ENCODE data around the gene LRRC14B. TPM values are rescaled to one million over a fixed set of nuclear protein-coding genes. Genes with fewer than 3 reads are reported as not detected.
"Not testable (repeated sequence)": the region's sequence is repeated elsewhere in the genome, so short reads cannot be mapped to it uniquely, and the experiment has no call there.

The LRRC14B gene
- polyA plus RNA-seq, 5 donors, result 0.14 to 1.6 (median 0.16) TPM; not detected in 2

DNA sequence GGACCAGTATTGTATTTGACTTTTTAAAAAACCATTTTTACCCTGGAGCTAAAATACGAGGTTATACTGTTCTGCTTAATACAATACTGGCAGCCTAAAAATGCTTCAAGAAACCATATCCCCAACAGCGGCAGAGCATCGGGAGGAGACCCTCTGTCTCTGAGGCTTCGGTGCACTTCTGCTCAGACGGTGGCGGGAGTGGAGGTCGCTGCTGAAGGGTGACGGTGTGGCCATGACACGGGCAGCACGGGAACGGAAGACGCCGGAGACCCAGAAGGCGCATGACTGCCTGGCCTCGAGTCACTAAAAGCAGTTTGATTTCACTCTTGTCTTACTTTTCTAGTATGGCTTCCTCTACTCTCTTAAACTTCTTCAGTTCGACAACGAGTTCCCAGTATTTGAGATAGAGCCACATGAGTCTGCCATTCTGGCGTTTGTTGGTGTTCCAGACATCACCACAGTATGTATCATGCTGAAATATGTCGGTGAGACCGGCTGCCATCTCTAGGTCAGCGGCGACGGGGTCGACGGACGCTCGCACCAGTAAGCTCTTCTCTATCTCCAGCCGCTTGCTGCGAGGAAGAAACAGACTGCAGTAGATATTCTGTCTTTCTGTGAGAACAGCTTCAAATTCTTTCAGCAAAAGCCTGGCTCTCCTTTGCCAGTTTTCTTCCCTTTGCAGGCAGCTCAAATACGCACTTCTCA is 13.8 kb downstream of the LRRC14B start:
- DNase-seq, result no peak

DNA sequence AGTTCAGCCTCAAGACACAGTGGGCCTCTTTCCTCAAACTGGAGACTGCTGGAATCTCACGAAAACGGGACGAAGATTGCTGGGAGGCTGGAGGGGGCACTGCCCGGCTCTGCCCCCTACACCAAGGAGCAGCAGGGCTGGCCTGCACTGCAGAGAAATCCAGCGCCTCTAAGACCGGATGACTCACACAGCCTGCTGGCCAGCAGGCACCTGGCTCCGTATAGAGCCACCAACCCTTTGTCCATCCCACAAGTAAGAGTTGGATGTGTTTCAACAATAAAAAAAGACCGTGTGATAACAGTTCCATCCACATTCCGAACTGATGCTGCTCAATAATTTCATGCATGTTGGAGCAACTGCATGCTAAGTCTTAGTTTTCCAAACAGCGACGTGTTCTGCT is 15.1 kb downstream of the LRRC14B start:
- DNase-seq, result no peak

DNA sequence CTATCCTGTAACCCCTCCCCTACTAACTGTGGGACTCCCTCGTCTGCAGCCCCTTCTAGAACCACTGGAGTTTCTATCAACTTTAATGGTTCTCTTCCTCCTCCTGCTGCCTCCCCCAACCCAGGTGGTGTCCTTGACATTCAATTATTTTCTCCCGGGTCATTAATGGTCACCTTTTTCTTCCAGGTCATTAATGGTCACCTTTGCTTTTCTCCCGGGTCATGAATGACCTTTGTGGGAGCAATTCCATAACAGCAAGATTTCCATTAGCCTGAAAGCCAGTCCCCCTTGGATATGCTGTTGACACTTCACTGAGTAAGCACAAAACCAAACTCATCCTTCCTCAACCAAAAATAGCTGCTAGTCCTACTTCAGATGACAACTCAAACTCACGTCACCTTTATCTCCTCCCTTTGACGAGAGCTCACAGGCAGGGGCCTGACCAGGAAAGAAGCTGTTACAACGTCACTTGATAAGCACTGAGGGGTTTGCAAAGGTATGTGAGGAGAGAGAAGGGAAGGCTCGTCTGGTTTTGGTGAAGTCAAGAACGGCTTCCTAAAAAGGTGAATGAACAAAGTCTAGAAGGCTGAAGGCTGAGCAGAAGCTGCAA is 15.7 kb downstream of the LRRC14B start:
- no peak for DNase-seq

DNA sequence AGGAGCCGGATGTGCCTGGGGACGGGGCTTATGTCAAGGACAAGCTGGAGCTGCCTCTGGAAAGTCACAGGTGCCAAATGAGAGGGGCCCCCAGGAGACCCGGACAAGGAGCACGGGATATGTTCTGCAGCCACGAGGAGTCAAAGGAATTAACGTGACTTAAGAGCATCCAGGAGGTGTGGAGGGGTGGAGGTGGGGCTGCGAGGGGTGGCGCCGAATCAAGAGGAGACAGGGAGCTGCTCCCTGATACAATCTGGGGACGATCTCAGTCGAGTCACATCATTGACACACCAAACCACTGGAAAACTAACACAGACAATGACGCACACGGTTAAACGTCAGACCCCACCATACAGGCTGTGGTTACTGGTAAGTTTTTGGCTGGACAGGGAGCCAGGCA is 16.3 kb downstream of the LRRC14B start:
- DNase-seq, result no peak

DNA sequence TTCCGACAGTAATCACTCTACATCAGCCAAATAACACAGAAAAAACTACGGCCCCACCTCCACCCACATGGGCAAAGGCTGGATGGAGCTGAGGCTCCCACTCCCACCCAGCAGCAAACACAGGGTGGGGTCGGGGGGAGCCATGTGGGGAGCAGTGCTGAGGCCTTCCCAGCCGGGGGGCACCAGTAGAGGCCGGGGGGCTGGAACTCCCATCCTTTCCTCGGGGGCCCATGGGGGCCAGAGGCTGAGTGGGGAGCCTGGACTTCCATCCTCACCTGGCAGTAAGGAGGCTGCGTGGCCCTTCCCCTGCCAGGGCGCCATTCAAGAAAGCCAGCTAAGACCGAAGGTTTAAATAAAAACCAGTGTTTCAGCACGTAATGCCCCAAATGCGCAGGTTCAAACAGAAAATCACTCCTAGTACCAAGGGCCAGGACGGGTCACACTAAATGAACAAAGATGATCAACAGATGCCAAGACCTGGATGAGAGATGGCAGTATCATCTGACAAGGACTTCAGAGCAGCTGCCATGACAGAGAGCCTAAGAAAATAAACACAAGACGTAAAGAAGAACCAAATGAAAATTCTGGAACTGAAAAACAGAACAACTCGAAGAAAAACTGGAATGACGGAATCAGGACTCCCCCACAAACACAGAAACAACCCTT is 17.3 kb downstream of the LRRC14B start:
- DNase-seq, result no peak

DNA sequence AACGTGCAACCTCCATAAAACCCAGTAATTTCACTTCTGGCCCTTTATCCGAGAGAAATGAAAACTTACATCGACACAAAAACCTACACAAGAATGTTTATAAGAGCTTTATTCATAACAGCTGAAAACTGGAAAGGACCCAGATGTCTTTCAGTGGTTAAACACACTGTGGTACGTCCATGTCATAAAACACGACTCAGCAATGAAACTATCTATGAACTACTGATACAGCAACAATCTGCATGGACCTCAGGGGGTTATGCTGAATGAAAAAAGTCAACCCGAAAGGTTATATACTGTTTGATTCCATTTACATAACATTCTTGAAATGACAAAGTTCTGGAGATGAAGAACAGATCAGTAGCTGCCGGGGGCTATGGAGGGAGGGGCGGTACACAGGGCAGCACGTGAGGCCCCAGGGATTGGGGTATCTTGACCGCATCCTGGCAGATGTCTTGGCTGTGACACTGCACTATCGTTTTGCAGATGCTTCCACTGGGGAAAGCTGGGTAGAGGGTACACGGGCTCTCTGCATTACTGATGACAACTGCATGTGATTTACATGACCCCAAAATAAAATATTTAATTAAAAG is 22.6 kb downstream of the LRRC14B start:
- DNase-seq, result no peak

DNA sequence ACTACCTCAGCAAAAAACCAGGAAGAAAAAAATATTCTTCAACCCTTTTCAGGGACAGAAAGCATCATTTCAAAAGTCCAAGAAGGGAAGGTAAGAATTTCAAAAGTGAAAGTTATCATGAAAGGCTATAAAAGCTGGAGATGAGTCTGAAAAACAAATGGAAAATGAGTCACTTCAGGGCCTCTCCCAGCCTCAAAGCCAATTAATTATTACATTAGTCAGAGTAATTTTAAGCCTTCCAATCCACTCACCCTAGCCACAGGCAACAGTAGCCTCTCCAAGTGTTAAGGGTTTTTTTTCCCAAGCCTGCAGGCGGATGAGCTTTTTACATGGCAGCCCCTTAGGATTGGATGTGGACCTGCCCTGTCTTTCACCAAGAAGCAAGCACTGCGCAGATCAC is 24.0 kb downstream of the LRRC14B start:
- not testable (repeated sequence) for DNase-seq

DNA sequence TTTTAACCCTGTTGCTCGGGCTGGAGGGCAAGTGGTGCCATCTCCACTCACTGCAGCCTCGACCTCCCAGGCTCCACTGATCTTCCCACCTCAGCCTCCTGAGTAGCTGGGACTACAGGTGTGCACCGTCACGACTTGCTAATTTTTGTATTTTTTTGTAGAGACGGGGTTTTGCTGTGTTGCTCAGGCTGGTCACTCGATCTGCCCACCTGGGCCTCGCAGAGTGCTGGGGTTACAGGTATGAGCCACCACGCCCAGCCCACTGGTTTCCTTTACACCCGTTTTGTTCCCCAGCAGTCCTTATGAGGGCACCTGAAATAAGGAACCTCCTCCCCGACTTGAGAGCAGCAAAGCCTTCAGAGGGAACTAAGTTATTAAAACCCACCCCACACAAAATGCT is 24.8 kb downstream of the LRRC14B start:
- DNase-seq, result not testable (repeated sequence)

DNA sequence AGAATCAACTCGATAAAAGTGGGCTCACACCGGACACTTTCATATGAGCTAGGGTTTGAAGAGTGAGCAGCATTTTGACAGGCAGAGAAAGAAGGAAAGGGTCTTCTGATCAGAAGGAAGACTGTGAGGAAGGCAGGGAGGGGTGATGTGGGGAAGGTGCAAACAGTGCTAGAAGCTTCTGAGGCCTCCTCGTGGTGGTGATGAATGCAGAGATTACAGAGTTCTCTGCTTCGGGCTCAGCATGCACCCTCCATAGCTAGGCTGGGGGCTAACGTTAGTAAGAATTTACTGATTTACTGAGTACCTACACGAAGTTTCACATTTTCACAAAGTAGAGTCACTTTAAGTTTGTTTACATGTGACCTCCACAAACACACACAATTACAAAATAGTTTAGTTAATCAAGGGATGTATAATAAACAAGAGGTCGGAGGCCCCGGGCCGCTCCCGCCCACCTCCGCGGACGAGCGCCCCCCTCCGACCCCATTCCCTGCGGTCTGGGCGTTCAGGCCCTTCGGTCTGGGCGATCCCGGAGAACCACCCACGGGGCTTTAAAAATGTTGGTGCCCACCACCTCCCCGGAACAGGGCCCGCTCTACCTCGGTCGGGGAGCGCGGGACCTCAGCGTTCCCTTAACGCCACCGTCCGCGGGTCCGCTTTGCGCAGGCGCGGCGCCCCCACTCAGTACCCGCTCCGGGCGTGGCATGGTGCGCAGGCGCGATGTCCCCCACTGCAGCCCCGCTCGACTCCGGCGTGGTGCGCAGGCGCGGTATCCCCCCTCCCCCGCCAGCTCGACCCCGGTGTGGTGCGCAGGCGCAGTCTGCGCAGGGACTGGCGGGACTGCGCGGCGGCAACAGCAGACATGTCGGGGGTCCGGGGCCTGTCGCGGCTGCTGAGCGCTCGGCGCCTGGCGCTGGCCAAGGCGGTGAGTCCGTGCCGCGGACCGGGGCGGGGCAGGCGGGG is 26.5 kb downstream of the LRRC14B start, which contains the start of the genes CCDC127 and SDHA:
CCDC127 (minus strand) TSS at position 660 of the 963 bp plus-strand sequence. CDS start 1,304 bp downstream, outside the sequence.
SDHA (plus strand) TSS at position 827 of the 963 bp plus-strand sequence; CDS start at position 863, 36 bp downstream.
- peak; percentile 98 for DNase-seq

DNA sequence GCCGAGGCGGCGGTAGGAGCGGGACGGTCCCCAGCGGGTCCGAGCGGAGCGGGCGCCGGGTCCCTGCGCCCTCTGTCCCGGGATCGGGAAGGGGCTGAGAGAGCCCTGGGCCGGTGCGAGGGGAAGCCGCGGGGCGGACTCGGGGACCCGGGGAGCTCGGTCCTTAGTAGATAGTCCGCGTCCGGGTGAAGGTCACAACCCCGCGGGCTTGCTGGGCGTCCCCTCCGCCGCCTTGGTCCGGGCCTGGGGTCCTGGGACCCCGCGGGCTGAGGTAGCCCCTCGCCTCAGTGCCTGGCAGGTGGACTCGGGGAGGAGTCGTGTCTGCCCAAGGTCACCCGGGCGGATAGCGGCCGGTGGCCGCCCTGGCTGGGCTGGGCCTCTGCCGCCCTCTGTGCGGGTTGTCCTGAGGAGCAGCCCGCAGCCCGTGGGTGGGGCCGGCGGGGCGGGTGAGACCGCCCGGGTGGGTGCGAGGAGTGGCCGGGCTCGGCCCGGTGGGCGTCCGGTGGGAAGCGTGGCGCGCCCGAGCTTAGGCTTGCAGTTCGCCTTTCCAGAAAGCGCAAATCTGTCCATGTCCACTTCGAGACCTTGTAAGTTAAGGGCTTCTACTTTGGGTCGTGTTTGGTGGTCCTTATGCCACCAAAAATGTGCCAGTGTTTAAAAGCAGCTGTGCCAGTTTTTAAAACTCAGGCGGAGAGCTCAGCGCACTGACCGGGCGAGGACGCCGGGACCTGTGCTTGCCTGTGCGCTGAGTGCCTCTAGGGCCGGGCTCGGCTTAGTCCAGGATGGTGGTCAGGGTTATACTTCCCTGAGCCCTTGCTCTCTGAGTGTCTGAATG is 27.4 kb downstream of the LRRC14B start:
- peak in 1 of 2 donors; percentile 20 for DNase-seq

DNA sequence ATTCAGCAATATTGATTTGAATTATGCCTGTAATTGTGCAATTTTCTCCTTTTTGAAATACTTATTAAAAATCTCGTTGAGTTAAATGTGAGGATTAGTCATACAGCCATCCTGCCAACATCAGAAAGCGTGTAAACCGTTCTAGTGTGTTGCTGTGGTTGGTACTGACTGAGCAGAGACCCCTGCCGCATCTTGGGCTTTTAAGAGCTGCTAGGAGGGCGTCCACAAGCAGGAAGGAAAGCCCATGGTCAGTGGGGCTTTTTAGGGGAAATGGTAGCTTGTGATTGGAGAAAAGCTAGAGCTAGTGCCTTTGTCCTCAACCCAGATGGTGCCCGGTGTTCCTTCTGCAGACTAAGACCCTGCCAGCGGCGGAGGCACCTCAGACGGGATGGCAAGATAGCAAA is 28.2 kb downstream of the LRRC14B start:
- DNase-seq, result no peak

DNA sequence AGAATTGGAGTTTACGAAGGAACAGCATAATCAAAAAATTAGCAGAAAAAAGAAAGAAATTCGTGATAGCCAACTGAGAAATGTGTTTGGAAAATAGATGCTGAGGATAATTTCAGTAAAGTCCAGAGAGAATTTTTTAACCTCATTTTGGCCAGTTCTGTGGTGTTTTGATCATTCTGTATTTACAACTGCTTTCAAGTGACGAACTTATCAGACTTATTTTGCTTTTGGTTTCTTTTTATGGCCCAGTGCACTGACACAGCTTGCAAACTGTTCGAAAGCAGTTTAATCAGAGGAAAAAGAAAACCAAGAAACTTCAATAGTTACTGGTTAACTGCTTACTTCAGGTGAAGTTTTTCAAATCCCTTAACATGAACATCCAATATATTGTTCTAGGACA is 28.7 kb downstream of the LRRC14B start:
- DNase-seq, result no peak

DNA sequence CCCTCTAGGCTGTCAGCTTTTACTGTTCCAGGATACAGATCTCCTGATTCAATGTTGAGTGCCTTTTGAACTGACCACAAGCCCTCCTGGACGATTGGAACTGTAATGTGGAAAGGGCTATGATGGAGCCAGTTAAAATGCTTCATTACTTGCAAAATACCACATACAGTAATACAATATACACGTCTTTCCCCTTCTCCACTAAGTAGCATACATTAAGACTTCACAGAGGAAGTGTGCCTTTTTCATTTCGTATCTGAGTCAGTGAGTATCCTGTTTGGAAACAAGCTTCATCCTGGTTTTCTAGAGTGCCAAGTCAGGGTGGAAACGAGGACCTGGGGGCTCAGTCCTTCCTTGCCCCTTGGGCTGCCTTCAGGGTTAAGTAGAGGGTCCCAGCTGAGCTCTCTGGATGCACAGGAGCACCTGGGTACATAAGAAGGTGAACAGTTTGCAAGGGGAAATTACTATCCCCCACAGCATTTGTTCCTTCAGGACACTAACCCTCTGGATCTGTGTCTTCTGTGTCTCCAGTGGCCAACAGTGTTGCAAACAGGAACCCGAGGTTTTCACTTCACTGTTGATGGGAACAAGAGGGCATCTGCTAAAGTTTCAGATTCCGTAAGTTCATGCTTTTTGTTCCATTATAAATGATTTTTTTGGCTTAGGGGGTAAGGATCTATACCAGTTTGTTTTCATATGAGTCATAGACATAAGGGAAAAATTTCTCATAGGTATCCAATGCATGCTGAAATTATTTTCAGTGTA is 31.8 kb downstream of the LRRC14B start:
- DNase-seq, result not testable (repeated sequence)

DNA sequence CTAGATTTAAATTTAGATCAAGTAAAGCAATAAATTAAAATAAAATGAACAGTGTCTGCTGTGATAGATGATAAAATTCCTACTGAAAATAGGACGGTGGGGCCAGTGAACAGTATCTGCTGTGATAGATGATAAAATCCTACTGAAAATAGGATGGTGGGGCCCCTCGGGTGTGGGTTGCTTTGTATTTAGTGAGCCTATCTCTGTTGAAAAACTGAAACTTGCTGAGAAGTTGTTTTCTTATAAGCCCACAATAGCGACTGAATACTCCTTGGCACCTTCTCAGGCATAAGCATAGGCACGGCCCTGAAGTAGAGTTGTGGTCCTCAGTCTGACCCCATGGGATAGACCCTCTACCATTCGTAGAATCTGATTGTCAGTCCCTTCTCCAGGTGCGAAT is 32.5 kb downstream of the LRRC14B start:
- DNase-seq, result no peak

DNA sequence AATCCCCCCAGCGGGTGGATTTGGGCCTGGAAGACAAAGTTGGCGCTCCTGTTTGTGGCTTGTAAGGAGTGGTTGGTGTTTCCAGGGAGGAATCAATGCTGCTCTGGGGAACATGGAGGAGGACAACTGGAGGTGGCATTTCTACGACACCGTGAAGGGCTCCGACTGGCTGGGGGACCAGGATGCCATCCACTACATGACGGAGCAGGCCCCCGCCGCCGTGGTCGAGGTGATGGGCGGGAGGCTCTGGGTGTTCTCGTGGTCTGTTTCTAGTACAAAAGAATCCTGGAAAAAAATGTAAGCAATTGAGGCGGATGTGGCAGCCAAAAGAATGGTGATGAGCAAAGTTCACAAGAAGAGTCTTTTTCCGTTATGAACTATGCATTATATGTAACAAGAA is 34.0 kb downstream of the LRRC14B start:
- no peak for DNase-seq

DNA sequence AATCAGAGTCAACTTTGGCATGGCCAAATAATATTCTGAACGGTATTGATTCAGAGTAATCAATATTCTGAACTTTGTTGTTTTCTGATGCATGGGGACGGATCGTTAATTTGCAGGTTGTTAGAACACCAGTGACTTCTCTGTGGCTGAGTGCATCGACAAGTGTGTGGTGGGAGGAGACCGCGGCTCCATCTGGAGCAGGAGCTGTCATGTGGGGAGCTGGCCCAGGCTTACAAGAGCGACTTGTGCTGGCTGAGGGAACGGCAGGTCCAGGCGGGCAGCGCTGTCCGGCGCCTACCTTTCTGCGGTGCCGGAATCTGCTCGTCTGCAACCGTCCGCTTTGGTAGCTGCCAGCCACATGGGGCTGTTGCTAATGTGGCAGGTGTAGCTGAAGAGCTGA is 36.1 kb downstream of the LRRC14B start:
- DNase-seq, result not testable (repeated sequence)

DNA sequence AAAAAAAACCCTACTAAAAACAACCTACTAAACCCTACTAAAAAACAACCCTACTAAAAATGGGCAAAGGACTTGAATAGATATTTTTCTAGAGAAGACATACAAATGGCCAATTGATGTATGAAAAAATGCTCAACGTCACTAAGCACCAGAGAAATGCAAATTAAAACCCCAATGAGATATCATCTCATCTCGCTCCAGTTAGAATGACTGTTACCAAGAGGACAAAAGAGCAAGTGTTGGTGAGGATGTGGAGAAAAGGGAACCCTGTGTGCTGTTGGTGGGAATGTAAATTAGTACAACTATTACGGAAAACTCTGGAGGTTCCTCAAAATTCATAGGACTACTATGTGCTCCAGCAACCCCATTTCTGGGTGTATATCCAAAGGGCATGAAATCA is 37.6 kb downstream of the LRRC14B start:
- DNase-seq, result no peak

DNA sequence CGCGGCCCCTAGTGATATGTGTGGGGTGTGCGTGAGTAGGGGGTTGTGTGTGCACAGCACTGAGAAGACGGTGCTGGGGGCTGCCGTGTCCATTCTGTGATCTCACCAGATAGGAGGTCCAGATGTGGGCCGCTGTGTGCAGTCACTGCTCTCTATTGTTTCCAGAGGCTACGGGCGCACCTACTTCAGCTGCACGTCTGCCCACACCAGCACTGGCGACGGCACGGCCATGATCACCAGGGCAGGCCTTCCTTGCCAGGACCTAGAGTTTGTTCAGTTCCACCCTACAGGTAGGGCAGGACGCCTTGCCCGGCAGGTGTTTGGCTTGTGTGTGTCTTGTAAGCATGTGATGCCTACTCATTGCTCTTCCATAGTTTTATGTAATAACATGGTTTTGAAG is 39.4 kb downstream of the LRRC14B start:
- no peak for DNase-seq

DNA sequence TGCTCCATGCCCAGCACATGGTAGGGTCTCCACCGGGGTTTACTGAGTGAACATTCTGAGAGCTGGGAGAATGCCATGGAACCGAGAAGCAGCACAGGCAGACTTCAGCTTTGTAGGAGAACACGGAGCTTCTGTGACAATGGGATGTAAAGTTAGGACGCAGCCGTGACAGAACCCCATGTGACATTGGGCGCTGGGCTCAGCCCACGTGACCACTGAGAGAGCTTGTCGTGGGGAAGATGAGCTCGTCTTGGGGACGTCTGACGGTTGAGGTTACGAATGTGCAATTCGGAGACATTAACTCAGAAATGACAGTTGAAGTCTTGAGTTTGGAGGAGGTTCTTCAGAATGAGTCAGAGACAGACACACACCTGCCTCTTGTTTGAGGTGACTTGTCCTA is 40.4 kb downstream of the LRRC14B start:
- no peak for DNase-seq

DNA sequence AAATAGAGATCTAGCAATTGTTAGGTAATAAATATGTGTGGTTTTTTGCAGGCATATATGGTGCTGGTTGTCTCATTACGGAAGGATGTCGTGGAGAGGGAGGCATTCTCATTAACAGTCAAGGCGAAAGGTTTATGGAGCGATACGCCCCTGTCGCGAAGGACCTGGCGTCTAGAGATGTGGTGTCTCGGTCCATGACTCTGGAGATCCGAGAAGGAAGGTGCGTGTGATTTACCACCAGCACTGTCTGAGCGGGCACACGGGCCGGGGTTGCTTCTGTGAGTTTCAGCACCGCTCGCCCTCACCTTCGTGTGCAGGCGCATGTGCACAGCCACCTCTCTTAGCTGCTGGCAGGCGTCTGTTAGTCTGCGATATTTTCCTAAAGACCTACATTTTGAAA is 42.1 kb downstream of the LRRC14B start:
- not testable (repeated sequence) for DNase-seq

Measured in right lung (tissue), 5 donors.